GM18502 (cell line): ENCODE measurements around the gene KCNJ4.
"Not testable (repeated sequence)": the region's sequence is repeated elsewhere in the genome, so short reads cannot be mapped to it uniquely, and the experiment has no call there.

Source experiments
- ATAC-seq: cut with Tn5 transposase; IDR thresholded peaks from one replicate; pipeline ENCODE4 v1.9.1; 2021; ENCODE audit warnings: mild to moderate bottlenecking; ENCODE audit not compliant: unreplicated experiment, poor library complexity

The KCNJ4 gene

GRCh38 chr22:38474003-38474607 is 19.1 kb upstream of the KCNJ4 start:
- ATAC-seq = no peak

- no peak for ATAC-seq
Measured at GRCh38 chr22:38471237-38471636, 16.2 kb upstream of the KCNJ4 start.

- not testable (repeated sequence) for ATAC-seq
Measured at GRCh38 chr22:38470179-38470578, 15.2 kb upstream of the KCNJ4 start.

- no peak for ATAC-seq
Measured at GRCh38 chr22:38469306-38469781, 14.3 kb upstream of the KCNJ4 start.

GRCh38 chr22:38468443-38469305 is 13.7 kb upstream of the KCNJ4 start:
- no peak for ATAC-seq

GRCh38 chr22:38467904-38468442 is 13.0 kb upstream of the KCNJ4 start, which contains the start of gene KDELR3:
KDELR3 (plus strand) TSS chr22:38468096; CDS start chr22:38468234, 138 bp downstream.
- no peak for ATAC-seq

- no peak for ATAC-seq
Measured at GRCh38 chr22:38467438-38467903, 12.5 kb upstream of the KCNJ4 start.

GRCh38 chr22:38465673-38466490 is 10.9 kb upstream of the KCNJ4 start:
- ATAC-seq = no peak

- no peak for ATAC-seq
Measured at GRCh38 chr22:38464992-38465672, 10.1 kb upstream of the KCNJ4 start.

GRCh38 chr22:38462960-38463784 is 8.2 kb upstream of the KCNJ4 start:
- no peak for ATAC-seq

- no peak for ATAC-seq
Measured at GRCh38 chr22:38461414-38462081, 6.5 kb upstream of the KCNJ4 start.

- ATAC-seq = no peak
Measured at GRCh38 chr22:38461057-38461413, 6.0 kb upstream of the KCNJ4 start.

GRCh38 chr22:38460426-38460840 is 5.4 kb upstream of the KCNJ4 start:
- no peak for ATAC-seq

GRCh38 chr22:38456841-38457699 is 2.1 kb upstream of the KCNJ4 start:
- no peak for ATAC-seq

GRCh38 chr22:38456272-38456835 is 1.4 kb upstream of the KCNJ4 start:
- no peak for ATAC-seq

- ATAC-seq = no peak
Measured at GRCh38 chr22:38455530-38456271, 702 bp upstream of the KCNJ4 start.
